Measurements from ENCODE around the gene CFAP100. TPM values are rescaled to one million over a fixed set of nuclear protein-coding genes. Genes with fewer than 3 reads are reported as not detected.

The CFAP100 gene
- total RNA-seq, 1 donor from 2014 or later, result not detected

GRCh38 chr3:126365351-126366277 lies 29.1 kb upstream of the CFAP100 start:
- peaks cover 5% of the 10 kb centered on the region for H3K27me3 Mint-ChIP-seq (ENCODE audit: unreplicated experiment)
- no peak for TF ChIP-seq CTCF (IDR thresholded peaks at IDR 0.05; ENCODE audit: unreplicated experiment)
- no peaks in the 10 kb centered on the region for H3K36me3 Mint-ChIP-seq (ENCODE audit: low read depth, unreplicated experiment)
- no peak overlapping the region for H3K27ac Mint-ChIP-seq (ENCODE audit: unreplicated experiment)
- H3K4me1 Mint-ChIP-seq (ENCODE audit: unreplicated experiment), result no peaks in the 10 kb centered on the region
- no peak overlapping the region for H3K4me3 Mint-ChIP-seq (ENCODE audit: unreplicated experiment)
- no peak for DNase-seq (ENCODE audit: low spot score)
- H3K9me3 Mint-ChIP-seq (ENCODE audit: unreplicated experiment), result no peaks in the 10 kb centered on the region

- no peak for DNase-seq (ENCODE audit: low spot score)
- no peaks in the 10 kb centered on the region for H3K36me3 Mint-ChIP-seq (ENCODE audit: low read depth, unreplicated experiment)
- no peak overlapping the region for H3K4me3 Mint-ChIP-seq (ENCODE audit: unreplicated experiment)
- no peaks in the 10 kb centered on the region for H3K4me1 Mint-ChIP-seq (ENCODE audit: unreplicated experiment)
- no peaks in the 10 kb centered on the region for H3K9me3 Mint-ChIP-seq (ENCODE audit: unreplicated experiment)
- H3K27ac Mint-ChIP-seq (ENCODE audit: unreplicated experiment), result no peak overlapping the region
- peaks cover 5% of the 10 kb centered on the region for H3K27me3 Mint-ChIP-seq (ENCODE audit: unreplicated experiment)
- no peak for TF ChIP-seq CTCF (IDR thresholded peaks at IDR 0.05; ENCODE audit: unreplicated experiment)
Observed at GRCh38 chr3:126367316-126367805, 27.3 kb upstream of the CFAP100 start.

GRCh38 chr3:126369490-126369889 lies 25.2 kb upstream of the CFAP100 start:
- Mint-ChIP-seq H3K27me3 (ENCODE audit: unreplicated experiment) (peaks cover 10% of the 10 kb centered on the region), H3K36me3 (ENCODE audit: low read depth, unreplicated experiment) (no peaks in the 10 kb centered on the region), H3K27ac (ENCODE audit: unreplicated experiment) (no peak overlapping the region), H3K4me3 (ENCODE audit: unreplicated experiment) (no peak overlapping the region), H3K9me3 (ENCODE audit: unreplicated experiment) (no peaks in the 10 kb centered on the region), H3K4me1 (ENCODE audit: unreplicated experiment) (no peaks in the 10 kb centered on the region)
- no peak for DNase-seq (ENCODE audit: low spot score)
- TF ChIP-seq CTCF (IDR thresholded peaks at IDR 0.05; ENCODE audit: unreplicated experiment), result no peak

GRCh38 chr3:126370055-126370454 lies 24.7 kb upstream of the CFAP100 start:
- no peak for TF ChIP-seq CTCF (IDR thresholded peaks at IDR 0.05; ENCODE audit: unreplicated experiment)
- H3K27ac Mint-ChIP-seq (ENCODE audit: unreplicated experiment), result no peak overlapping the region
- no peak for DNase-seq (ENCODE audit: low spot score)
- peaks cover 13% of the 10 kb centered on the region for H3K27me3 Mint-ChIP-seq (ENCODE audit: unreplicated experiment)
- no peaks in the 10 kb centered on the region for H3K4me1 Mint-ChIP-seq (ENCODE audit: unreplicated experiment)
- H3K4me3 Mint-ChIP-seq (ENCODE audit: unreplicated experiment), result no peak overlapping the region
- H3K36me3 Mint-ChIP-seq (ENCODE audit: low read depth, unreplicated experiment), result no peaks in the 10 kb centered on the region
- H3K9me3 Mint-ChIP-seq (ENCODE audit: unreplicated experiment), result no peaks in the 10 kb centered on the region

- no peaks in the 10 kb centered on the region for H3K4me1 Mint-ChIP-seq (ENCODE audit: unreplicated experiment)
- no peaks in the 10 kb centered on the region for H3K9me3 Mint-ChIP-seq (ENCODE audit: unreplicated experiment)
- H3K4me3 Mint-ChIP-seq (ENCODE audit: unreplicated experiment), result no peak overlapping the region
- TF ChIP-seq CTCF (IDR thresholded peaks at IDR 0.05; ENCODE audit: unreplicated experiment), result no peak
- no peaks in the 10 kb centered on the region for H3K36me3 Mint-ChIP-seq (ENCODE audit: low read depth, unreplicated experiment)
- no peak for DNase-seq (ENCODE audit: low spot score)
- peaks cover 17% of the 10 kb centered on the region for H3K27me3 Mint-ChIP-seq (ENCODE audit: unreplicated experiment)
- H3K27ac Mint-ChIP-seq (ENCODE audit: unreplicated experiment), result no peak overlapping the region
Observed at GRCh38 chr3:126370606-126371005, 24.1 kb upstream of the CFAP100 start.

Measured in endothelial cell (in vitro differentiated cells).